HG03378 (cell line): Measurements from ENCODE around the gene RHEB.

Source experiments
- ATAC-seq: cut with Tn5 transposase; IDR thresholded peaks from one replicate; pipeline ENCODE4 v1.9.1; 2021; ENCODE audit warnings: mild to moderate bottlenecking, moderate library complexity; ENCODE audit not compliant: unreplicated experiment

Gene RHEB

DNA sequence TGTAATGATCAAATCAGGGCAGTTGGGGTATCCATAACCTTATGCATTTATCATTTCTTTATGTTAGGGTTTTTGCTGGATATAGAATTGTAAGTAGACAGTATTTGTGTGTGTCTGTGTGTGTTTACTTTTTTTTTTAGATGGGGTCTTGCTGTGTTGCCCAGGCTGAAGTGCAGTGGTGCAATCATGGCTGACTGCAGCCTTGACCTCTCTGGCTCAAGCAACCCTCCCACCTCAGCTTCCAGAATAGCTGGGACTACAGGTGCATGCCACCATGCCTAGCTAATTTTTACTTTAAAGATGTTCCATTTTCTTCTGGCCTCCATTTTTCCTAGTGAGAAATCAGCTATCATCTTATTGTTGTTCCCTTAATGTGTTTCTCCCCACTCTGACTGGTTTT is 10.1 kb upstream of the RHEB start:
- ATAC-seq: no peak

DNA sequence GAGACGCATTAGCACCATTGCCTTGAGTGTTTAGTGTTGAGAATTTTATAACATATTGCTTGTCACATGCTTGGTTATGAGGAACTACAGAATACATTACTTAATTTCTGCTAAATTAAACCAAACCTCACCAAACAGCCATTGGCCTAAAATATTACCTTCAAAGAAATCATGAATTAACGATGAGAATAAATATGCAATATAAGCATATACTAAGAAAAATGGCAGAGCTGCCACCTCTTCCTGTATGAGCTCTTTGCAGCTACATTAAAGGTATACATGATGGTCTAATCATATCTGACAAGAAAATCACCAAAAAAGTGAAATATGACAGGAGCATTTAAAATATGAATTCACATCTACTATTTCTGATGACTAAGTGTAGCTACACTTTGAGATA is 5.2 kb upstream of the RHEB start:
- no peak for ATAC-seq

DNA sequence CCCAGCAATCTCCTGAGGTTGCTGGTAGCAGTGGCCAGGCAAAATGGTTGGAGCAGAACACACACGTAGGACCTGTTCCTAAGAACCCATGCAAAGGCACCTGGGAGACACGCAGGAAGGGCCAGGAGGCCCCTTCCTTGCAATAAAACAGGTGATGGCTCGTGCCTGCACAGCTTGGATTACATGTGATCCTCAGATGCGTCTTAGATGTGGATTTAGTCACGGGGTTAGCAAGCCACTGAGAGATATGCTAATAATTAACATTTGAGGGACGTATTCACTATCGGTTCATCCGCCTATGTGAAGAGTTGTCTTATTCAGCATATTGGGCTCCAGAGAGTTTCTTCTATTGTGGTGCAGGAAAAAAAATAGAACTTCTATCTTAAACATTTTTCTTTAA is 4.6 kb upstream of the RHEB start:
- no peak for ATAC-seq

DNA sequence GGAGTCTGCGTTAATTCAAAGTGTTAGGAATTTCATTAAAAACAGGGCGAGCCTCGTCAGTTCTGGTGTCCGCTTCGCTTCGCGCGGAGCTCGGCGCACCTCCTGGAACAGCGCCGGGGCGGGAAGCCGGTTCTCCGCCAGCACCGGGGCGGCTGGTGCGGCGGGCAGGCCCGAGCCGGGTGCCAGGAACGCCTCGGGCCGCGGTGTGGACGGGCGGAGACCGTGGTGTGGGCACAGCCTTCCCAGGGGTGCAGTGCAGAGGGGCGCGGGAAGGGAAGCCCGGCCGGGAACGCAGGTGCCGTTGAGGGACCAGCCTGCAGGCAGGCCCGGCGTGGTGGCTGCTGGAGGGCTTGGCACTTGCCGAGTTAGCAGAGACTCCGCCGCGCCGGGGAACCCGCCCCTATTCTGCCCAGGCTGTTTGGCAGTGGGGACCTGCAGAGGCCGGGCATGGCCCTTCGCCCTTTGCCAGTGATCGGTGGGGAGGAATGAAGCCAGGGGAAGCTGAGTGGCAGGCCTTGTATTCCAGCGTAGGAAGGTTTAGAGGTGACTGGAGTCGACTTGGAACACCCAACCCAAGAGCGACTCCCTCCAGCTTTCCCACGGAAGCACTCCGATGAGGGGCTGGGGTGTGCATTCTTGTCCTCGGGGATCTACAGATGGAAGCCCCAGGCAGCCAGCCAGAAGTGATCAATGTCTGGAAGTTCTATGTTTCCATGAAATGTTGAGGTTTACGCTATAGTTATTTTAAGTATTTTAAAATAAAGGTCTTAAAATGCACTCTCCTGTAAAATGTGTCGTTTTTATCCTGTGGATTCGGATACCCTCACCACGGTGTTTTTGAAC is 945 bp upstream of the RHEB start:
- no peak for ATAC-seq

DNA sequence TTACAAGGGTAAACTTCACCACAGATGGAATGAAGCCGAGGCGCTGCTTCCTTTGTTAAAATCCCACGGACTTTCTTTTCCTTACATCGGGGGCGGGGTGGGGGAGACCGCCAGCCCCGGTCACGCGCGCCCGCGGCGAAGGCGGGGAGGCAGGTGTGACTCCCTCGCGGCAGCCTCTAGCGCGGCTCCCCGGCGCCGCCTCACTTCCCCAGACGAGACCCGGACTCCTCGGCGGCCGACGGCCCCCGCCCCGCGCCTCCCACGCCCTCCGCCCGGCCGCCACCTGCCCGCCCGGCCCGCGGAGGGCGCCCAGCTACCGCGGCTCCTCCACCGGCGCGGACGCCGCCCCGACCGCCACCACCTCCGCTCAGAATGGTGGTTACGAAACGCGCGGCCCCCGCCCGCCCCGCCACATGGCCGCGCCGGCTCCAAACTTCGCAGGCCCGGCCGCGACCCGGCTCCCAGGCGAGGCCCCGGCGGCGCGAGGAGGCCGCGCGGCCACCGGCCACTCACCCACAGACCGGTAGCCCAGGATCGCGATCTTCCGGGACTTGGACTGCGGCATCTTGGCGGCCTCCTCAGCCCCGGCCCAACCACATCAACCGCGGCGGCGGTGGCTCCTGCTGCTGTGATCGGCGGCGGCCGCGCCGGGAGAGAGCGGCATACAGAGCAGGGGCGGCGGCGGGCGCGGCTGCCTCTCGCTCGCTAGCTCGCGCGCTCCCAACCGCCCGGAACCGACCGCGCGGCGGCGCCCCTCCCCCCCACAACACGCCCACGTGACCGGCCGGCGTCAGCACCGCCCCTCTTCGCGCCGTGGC is 539 bp downstream of the RHEB start:
- ATAC-seq: peak; percentile 24

DNA sequence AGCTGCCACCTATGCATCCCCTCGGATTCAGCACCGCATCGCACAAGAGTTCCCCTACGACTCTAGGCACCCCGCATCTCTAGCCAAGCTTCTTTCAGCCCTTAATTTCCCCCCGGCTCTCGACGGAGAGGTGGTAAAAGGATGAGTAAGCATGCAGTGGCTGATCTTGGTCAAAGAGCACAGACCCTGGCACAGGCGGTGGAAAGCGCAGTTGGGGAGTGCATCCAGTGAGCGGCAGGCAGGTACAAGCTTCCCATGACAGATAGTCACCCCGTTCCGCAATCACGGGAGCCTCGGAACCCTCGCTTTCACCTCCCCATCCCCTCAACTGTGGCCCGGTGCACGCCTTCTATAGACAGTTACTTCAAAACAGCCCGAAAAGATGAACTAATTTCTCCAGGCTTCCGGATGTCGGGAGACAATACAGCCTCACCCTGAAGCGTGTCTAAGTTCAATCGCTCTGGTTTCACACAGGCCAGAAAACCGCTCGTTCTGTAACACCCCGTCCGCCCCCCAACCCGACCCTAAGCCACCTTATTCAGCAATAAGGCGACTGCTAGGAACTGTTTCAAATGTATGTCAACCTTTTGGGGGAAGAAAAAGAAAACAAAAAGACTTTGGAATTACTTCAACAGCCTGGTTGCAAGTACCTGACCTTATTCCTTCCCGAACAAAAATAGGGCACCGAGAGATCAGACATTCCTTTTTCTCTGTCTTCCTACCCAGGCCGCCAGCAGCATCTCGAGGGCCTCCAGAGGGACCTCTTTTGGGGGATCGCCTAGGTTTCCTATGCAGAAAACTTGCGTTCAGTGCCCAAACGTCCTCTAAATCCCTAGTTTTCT is 1.4 kb downstream of the RHEB start:
- no peak for ATAC-seq

DNA sequence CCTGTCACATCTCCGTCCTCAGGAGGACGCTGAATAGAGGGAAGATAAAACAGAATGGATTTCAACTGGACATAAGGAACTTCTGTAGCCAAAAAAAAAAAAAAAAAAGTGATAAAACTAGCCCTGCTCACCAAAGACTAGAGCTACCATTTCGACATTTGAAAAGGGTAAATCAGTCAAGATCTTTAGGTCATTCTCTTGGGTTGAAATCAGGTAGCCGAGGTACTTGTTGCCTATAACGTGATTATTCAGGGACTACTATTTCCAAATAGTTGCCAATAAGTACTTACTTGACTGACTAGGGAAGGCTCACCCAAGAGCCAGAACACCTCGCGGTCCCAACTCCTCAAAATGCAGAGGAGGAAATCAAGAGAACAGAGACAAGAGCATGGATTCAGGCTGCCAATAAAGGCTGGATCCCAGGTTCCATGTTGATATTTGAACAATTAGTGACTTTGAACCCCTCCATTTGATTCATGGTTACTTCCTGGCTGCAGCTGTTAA is 2.0 kb downstream of the RHEB start:
- ATAC-seq: no peak

DNA sequence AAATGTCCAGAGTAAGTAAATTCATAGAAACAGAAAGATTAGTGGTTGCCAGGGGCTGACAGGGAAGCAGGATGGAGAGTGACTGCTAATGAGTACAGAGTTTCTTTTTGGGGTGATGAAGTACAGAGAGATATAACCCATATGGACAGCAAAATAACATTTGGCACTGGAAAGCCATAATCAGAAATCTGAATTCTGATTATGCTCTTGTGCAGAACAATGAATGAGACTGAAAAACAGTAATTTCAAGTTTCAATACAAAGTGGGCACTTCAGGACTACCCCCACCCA is 4.5 kb downstream of the RHEB start:
- ATAC-seq: no peak

DNA sequence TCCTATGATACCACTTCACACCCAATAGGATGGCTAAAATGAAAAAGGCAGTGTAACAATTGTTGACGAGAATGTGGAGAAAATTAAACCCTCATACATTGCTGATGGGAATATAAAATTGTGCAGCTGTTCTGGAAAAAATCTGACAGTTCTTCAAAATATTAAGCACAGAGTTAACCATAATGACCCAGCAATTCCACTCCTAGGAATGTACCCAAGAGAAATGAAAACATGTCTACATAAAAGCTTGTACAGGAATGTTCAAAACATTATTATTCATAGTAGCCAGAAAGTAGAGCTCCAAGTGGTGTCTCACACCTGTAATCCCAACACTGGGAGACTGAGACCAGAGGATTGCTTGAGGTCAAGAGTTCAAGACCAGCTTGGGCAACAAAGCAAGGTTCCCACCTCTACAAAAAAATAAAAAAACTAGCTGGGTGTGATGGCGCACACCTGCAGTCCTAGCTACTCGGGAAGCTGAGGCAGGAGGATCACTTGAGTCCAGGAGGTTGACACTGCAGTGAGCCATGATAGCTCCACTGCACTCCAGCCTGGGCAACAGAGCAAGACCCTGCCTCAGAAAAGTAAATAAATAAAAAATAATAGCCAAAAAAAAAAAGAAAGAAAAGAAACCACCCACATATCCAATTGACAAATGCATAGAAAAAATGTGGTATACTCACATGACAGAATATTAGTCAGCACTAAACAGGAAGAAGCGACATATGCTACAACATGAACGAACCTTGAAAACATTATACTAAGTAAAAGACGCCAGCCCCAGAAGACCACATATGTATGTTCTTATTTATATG is 5.0 kb downstream of the RHEB start:
- ATAC-seq: no peak

DNA sequence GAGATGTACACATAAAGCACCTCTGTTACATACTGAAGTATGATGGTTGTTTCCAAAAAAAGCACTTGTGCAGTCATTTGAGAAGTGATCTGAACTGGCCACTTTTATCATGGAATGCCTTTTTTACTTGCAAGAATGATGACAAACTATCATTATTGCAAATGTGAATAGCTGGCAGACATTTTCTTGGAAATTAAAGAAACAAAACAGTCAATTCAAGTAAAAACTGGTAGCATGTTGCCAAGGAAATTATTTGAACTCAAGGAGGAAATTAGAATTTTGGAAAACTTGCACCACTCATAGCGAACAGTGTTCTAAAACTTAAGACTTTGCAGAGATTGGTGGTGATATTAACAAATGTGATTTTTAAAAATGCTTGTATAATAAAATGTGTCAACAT is 6.6 kb downstream of the RHEB start:
- ATAC-seq: no peak

DNA sequence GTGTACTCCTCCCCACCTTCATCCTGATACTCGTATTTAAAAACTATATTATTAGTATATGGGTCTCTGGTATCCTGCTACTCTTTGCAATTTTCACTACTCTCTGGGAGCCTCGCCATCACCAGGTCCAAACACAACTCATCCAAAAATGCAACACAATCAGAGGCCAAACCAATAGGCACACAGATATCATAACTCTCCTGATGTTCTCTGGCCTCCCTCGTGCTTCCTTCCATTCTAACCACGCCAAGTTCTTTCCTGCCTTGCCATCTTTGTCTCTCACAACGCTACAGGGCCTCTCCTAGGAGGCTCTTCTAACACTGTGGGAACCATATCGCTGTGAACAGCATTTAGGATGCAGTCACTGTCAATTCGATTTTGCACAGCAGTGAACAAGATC is 7.3 kb downstream of the RHEB start:
- ATAC-seq: no peak

DNA sequence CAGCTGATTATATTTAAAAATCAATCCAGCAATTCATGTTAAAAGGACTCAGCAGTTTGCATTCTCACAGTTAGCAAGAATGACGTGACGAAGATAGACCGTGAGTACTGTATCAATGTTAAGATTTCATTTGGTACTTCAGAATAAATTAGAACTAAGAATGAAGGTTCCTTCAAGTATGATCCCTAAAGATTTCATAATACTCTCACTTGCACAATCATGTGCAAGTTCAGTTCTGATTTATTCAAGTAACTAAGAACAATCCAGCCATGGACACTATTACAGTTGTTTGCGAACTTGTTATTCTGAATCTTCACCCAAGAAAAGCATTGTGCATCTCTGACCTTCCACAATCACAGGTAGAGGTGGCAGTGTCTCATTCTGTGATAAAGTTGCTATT is 7.7 kb downstream of the RHEB start:
- no peak for ATAC-seq

DNA sequence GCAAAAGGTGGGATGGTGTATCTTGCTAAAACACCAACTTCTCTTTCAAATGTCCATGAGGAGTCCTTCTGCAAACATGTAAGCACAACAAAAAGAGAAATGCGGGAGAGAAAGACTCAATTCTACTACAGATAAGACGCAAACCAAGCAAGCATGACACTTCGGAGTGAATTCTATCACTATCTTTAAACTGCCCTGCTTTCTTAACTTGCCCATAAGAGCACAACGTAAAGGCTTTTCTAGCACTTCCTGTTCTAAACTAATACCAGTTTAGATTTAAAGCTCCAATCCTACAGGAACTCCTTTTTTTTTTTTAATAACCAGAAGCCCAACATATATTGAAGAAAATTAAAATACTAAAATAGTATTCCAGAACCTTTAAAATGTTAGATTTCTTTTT is 8.4 kb downstream of the RHEB start:
- ATAC-seq: no peak

DNA sequence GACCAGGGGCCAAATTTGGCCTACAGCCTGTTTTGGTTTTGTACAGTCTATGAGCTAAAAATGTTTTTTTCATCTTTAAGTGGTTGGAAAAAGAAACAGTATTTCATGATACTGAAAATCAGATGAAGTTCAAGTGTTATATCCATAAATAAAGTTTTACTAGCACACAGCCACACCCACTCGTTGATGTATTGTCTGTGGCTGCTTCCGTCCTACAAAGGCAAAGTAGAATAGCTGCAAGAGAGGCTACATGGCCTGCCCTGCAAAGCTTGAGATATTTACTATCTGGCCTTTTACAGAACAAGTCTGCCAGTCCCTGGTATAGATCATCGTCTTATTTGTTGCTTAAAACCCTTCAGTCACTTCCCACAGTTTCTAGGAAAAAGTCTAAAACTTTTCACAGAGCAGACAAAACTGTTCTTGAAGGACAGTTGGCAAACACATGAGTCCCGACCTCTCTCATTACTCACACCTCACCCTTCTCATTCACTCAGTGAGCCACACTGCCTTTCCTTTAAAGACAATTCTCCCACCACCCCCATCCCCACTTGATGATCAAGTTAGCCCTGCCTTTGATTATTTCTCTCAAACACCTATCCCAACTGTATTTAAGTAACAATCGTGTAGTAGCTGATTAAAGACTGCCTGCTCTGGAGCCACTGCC is 9.9 kb downstream of the RHEB start:
- ATAC-seq: no peak

DNA sequence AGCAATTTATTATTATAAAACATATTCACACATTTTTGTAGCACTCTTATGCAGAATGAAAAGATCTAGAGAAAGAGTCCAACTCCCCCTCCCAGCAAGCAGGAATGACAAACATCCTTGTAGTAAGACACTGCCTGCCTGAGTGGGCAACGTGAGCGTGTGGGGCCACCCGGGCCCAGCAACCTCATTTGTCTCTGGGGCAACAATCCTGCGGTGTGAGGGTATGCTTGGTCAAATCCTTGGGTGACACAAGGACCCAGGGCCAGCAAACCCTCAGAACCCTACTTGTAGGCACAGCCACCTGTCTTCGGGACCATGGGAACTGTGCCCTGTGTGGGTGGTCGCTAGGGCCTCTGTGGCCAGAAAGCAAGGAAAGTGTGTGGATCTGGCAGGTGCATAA is 10.7 kb downstream of the RHEB start:
- ATAC-seq: no peak

DNA sequence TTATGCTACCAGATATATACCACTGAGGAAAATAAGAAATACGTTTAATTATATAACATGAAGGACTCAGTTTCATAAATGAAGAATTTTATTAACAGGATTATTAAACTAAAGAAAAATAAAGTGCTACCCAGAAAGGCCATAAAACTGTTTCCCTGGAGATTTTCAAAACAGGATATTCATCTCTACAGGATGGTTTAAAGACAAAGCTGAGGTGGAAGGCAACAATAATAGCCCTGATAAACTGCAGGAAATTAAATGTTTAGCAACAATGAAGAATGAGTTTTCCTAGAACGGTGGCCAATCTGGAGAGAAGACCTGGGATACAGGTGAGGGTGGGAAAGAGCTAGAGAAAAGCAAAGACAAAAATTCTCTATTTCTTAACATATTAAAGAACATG is 11.9 kb downstream of the RHEB start:
- ATAC-seq: no peak

DNA sequence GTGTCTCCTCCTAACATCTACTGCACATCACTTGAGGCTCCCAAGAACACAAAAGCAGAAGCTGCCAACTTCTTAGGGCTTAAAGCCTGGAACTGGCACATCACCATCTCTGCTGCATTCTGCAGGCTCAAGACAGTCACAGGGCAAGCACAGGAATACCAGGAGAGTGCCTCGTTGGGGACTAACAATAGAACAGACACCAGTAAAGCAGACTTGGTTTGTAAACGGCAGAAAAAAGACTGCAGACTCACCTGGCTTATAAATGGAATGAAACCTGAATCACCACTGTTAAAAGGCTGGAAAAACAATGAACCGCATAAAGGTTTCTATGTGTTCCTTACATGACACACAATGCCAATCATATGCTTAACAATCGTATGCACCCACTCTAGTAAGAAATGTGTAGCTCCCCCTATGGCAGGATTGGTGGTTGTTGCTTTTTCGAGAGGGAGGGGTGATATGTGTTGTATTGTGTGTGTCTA is 12.8 kb downstream of the RHEB start:
- no peak for ATAC-seq

DNA sequence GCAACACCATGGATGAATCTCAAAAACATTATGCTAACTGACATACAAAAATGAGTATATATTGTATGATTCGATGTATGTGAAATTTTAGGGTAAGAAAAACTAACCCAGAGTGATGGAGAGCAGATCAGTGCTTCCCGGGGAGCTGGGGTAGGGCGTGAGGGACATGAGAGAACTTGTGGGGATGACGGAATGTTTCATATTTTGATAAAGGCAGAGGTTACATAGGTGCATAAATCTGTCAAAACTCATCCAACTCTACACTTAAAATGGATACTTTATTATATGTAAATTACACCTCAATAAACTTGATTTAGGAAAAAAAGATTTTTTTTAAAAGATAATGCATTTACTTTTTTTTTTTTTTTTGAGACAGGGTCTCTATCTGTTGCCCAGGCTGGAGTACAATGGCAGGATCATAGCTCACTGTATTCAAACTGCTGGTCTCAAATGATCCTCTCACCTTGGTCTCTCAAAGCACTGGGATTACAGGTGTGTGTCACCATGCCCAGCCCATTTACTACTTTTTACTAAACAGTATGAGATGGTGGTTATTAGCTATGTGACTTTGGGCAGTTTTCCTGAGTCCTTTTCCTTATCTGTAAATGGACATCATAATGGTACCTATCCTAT is 13.7 kb downstream of the RHEB start:
- no peak for ATAC-seq

DNA sequence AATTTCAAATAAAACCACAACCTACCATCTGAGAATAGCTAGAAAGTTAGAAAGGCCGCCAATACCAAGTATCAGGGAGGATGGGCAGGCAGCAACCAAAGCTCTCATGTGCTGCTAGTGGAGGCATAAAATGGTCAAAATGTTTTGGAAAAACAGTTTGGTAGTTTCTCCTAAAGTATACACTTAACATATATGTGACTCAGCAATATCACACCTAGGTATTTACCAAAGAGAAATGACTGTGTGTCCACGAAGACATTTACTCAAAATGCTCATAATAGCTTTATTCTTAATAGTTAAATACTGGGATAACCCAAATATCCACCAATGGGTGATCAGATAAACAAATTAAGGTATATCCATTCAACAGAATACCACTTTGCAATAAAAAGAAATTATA is 14.3 kb downstream of the RHEB start:
- no peak for ATAC-seq
